ENCODE measurements around the gene TUT4. TPM values are rescaled to one million over a fixed set of nuclear protein-coding genes. Genes with fewer than 3 reads are reported as not detected.

The TUT4 gene
- total and polyA plus RNA-seq, 2 experiments from 2014 or later: 37.9 to 58.0 TPM

GRCh38 chr1:52436817-52437216, 116.1 kb downstream of the TUT4 start:
- no peaks in the 10 kb centered on the region for H3K36me3 ChIP-seq (replicated peaks; ENCODE audit: insufficient read depth, low read depth)
- WGBS (ENCODE audit: low lambda C conversion rate, missing lambda C conversion rate): 93% methylated on average over 7 of the region's 7 CpGs
- H3K79me2 ChIP-seq: no peaks in the 10 kb centered on the region
- TF ChIP-seq CTCF (IDR thresholded peaks at IDR 0.05; ENCODE audit: poor library complexity) (no peak), EZH2 (IDR thresholded peaks at IDR 0.05; ENCODE audit: borderline replicate concordance) (no peak), EZH2phosphoT487 (IDR thresholded peaks at IDR 0.05; ENCODE audit: low read depth, severe bottlenecking, unreplicated experiment) (no peak)
- no peak overlapping the region for H2AFZ ChIP-seq
- no peak overlapping the region for H3K4me2 ChIP-seq
- no peaks in the 10 kb centered on the region for H4K20me1 ChIP-seq (ENCODE audit: insufficient read depth, poor library complexity, severe bottlenecking)
- no peaks in the 10 kb centered on the region for H3K9me2 ChIP-seq (replicated peaks; ENCODE audit: insufficient read depth)
- no peaks in the 10 kb centered on the region for H3K27me3 ChIP-seq
- H3K27ac ChIP-seq: no peak overlapping the region
- H3K4me3 ChIP-seq: no peak overlapping the region
- no peaks in the 10 kb centered on the region for H3K9me3 ChIP-seq (ENCODE audit: low read depth)
- H3K4me1 ChIP-seq (ENCODE audit: insufficient read depth): no peaks in the 10 kb centered on the region
- no peak for DNase-seq (ENCODE audit: low spot score)

- DNase-seq (ENCODE audit: low spot score): no peak
Observed at GRCh38 chr1:52435650-52436049, 117.2 kb downstream of the TUT4 start.

GRCh38 chr1:52435211-52435610, 117.7 kb downstream of the TUT4 start:
- no peaks in the 10 kb centered on the region for H3K27me3 ChIP-seq
- H3K79me2 ChIP-seq: no peaks in the 10 kb centered on the region
- H3K36me3 ChIP-seq (replicated peaks; ENCODE audit: insufficient read depth, low read depth): no peaks in the 10 kb centered on the region
- no peaks in the 10 kb centered on the region for H3K9me3 ChIP-seq (ENCODE audit: low read depth)
- H3K27ac ChIP-seq: no peak overlapping the region
- H2AFZ ChIP-seq: no peak overlapping the region
- H3K4me1 ChIP-seq (ENCODE audit: insufficient read depth): no peaks in the 10 kb centered on the region
- no peak for DNase-seq (ENCODE audit: low spot score)
- H4K20me1 ChIP-seq (ENCODE audit: insufficient read depth, poor library complexity, severe bottlenecking): no peaks in the 10 kb centered on the region
- no peak overlapping the region for H3K4me2 ChIP-seq
- WGBS (ENCODE audit: low lambda C conversion rate, missing lambda C conversion rate): 100% methylated on average over 1 of the region's 1 CpG
- no peaks in the 10 kb centered on the region for H3K9me2 ChIP-seq (replicated peaks; ENCODE audit: insufficient read depth)
- TF ChIP-seq CTCF (IDR thresholded peaks at IDR 0.05; ENCODE audit: poor library complexity): no peak
- no peak for TF ChIP-seq EZH2phosphoT487 (IDR thresholded peaks at IDR 0.05; ENCODE audit: low read depth, severe bottlenecking, unreplicated experiment)
- no peak for TF ChIP-seq EZH2 (IDR thresholded peaks at IDR 0.05; ENCODE audit: borderline replicate concordance)
- H3K4me3 ChIP-seq: no peak overlapping the region

More at GRCh38 chr1:52435650-52436049, 117.2 kb downstream of the TUT4 start:
- no peak for TF ChIP-seq CTCF (IDR thresholded peaks at IDR 0.05; ENCODE audit: poor library complexity)
- H3K36me3 ChIP-seq (replicated peaks; ENCODE audit: insufficient read depth, low read depth): no peaks in the 10 kb centered on the region
- no peak overlapping the region for H3K4me3 ChIP-seq
- no peaks in the 10 kb centered on the region for H3K27me3 ChIP-seq
- H3K9me3 ChIP-seq (ENCODE audit: low read depth): no peaks in the 10 kb centered on the region
- WGBS (ENCODE audit: low lambda C conversion rate, missing lambda C conversion rate): 96% methylated on average over 1 of the region's 1 CpG
- no peaks in the 10 kb centered on the region for H4K20me1 ChIP-seq (ENCODE audit: insufficient read depth, poor library complexity, severe bottlenecking)
- H3K4me1 ChIP-seq (ENCODE audit: insufficient read depth): no peaks in the 10 kb centered on the region
- H3K4me2 ChIP-seq: no peak overlapping the region
- H3K79me2 ChIP-seq: no peaks in the 10 kb centered on the region
- H3K9me2 ChIP-seq (replicated peaks; ENCODE audit: insufficient read depth): no peaks in the 10 kb centered on the region
- H3K27ac ChIP-seq: no peak overlapping the region
- H2AFZ ChIP-seq: no peak overlapping the region

GRCh38 chr1:52432807-52433206, 120.1 kb downstream of the TUT4 start:
- Histone ChIP-seq H3K4me2 (no peak overlapping the region), H3K27me3 (no peaks in the 10 kb centered on the region), H3K79me2 (no peaks in the 10 kb centered on the region), H2AFZ (no peak overlapping the region), H3K9me3 (ENCODE audit: low read depth) (no peaks in the 10 kb centered on the region), H3K36me3 (replicated peaks; ENCODE audit: insufficient read depth, low read depth) (no peaks in the 10 kb centered on the region), H3K27ac (no peak overlapping the region), H3K4me3 (no peak overlapping the region), H3K4me1 (ENCODE audit: insufficient read depth) (no peaks in the 10 kb centered on the region), H3K9me2 (replicated peaks; ENCODE audit: insufficient read depth) (no peaks in the 10 kb centered on the region), H4K20me1 (ENCODE audit: insufficient read depth, poor library complexity, severe bottlenecking) (no peaks in the 10 kb centered on the region)
- TF ChIP-seq CTCF (IDR thresholded peaks at IDR 0.05; ENCODE audit: poor library complexity) (no peak), EZH2 (IDR thresholded peaks at IDR 0.05; ENCODE audit: borderline replicate concordance) (no peak), EZH2phosphoT487 (IDR thresholded peaks at IDR 0.05; ENCODE audit: low read depth, severe bottlenecking, unreplicated experiment) (no peak)
- no peak for DNase-seq (ENCODE audit: low spot score)
- 94% methylated on average over 8 of the region's 8 CpGs for WGBS (ENCODE audit: low lambda C conversion rate, missing lambda C conversion rate)
